Measurements from ENCODE around the gene CCDC7.
"Not testable (repeated sequence)": the region's sequence is repeated elsewhere in the genome, so short reads cannot be mapped to it uniquely, and the experiment has no call there.

Gene CCDC7

DNA sequence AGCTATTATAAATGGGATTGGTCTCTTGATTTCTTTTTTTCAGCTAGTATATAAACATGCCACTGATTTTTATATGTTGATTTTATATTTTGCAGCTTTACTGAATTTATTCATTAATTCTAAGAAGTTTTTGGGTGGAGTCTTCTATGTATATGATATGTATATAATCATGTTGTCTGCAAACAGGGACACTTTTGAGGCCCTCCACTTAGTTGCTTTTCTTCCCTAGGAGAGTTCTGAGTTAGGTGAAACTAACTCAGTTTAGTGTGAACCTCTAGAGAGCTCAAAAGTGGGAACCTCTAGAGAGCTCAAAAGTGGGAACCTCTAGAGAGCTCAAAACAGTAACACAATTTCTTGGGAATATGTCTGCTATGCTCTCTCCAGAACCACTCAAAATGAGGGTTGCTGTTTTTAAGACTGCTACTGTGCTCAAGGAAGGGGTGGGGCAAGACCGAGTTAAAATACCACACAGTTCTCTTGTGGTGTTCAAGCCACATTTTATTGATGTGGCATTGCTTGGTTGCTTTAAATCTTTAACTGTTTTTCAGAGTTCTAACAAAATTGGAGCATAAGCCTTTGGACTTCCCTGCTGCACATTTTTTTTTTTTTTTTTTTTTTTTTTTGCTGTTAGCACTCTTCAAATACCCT, 13.2 kb downstream of the CCDC7 start:
- no peak for DNase-seq

- DNase-seq: no peak
These were observed 15.3 kb downstream of the CCDC7 start for GRCh38 chr10:32461203-32461602.

DNA sequence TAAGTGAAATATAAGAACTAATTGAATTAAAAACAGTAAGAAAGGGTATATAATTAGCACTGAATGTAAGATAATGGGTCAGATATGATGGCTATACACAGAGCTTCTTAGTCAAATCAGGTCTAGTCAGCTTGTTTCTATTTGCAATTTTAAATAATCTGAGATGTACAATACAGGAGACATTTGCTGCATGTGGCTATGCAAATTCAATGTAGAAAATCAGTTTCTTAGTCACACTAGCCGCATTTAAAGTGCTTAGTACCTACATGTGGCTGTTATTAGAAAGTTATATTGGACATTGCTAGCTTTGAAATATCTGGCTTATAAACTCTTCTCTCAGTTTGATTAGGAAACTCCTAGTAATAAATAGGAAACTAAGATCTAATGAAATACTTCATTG, 25.3 kb downstream of the CCDC7 start:
- no peak for DNase-seq

- no peak for DNase-seq
These were observed 31.6 kb downstream of the CCDC7 start for GRCh38 chr10:32477499-32477898.

DNA sequence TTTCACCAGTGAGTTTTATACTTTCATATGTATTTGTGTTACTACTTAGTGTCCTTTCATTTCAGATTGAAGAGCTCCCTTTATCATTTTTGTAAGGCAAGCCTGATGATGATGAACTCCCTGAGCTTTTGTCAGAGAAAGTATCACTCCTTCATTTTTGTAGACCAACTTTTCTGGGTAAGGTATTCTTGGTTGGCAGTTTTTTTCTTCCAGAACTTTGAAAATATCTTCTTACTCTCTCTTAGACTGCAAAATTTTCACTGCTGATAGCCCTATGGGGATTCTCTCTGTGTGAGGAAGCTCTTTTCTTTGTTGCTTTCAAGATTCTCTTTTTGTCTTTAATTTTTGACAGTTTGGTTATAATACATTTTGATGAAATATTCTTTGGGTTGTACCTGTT, 35.7 kb downstream of the CCDC7 start:
- no peak for DNase-seq

DNA sequence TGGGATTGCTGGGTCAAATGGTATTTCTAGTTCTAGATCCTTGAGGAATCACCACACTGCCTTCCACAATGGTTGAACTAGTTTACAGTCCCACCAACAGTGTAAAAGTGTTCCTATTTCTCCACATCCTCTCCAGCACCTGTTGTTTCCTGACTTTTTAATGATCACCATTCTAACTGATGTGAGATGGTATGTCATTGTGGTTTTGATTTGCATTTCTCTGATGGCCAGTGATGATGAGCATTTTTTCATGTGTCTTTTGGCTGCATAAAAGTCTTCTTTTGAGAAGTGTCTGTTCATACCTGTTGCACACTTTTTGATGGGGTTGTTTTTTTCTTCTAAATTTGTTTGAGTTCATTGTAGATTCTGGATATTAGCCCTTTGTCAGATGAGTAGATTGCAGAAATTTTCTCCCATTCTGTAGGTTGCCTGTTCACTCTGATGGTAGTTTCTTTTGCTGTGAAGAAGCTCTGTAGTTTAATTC, 37.1 kb downstream of the CCDC7 start:
- not testable (repeated sequence) for DNase-seq

DNA sequence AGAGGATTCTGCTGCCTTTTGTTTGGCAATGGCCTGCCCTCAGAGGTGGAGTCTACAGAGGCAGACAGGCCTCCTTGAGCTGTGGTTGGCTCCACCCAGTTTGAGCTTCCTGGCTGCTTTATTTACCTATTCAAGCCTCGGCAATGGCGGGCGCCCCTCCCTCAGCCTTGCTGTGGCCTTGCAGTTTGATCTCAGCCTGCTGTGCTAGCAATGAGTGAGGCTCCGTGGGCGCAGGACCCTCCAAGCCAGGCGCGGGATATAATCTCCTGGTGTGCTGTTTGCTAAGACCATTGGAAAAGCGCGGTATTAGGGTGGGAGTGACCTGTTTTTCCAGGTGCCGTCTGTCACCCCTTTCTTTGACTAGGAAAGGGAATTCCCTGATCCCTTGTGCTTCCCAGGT, 42.1 kb downstream of the CCDC7 start:
- DNase-seq: not testable (repeated sequence)

DNA sequence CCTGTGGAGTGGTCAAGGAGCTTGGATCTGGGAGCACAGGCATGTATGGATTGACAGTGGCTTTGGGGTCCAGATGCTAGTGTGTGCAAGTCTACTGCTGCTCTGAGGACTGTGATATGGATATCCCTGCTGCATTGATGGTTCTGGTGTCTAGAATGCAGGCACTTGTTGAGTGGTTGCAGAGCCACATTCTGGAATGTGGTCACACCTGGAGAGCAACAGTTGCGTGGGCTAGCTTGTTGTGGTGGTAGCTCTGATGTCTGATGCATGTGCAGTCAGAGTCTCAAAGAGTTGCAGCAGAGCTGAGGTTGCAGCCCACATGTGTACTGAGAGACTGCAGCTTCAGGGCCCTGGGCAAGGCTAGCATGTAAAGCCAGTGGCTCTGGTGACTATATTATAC, 43.2 kb downstream of the CCDC7 start:
- no peak for DNase-seq

- DNase-seq: peak; percentile 6
These were observed 44.0 kb downstream of the CCDC7 start for GRCh38 chr10:32489901-32490300.

GRCh38 chr10:32494562-32494961, 48.6 kb downstream of the CCDC7 start:
- DNase-seq: not testable (repeated sequence)

DNA sequence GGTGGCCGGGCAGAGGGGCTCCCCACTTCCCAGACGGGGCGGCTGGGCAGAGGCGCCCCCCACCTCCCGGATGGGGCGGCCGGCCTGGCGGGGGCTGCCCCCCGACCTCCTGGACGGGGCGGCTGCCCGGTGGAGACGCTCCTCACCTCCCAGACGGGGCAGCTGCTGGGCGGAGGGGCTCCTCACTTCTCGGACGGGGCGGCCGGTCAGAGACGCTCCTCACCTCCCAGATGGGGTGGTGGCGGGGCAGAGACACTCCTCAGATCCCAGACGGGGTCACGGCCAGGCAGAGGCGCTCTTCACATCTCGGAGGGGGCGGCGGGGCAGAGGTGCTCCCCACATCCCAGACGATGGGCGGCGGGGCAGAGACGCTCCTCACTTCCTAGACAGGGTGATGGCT, 54.2 kb downstream of the CCDC7 start:
- DNase-seq: not testable (repeated sequence)

DNA sequence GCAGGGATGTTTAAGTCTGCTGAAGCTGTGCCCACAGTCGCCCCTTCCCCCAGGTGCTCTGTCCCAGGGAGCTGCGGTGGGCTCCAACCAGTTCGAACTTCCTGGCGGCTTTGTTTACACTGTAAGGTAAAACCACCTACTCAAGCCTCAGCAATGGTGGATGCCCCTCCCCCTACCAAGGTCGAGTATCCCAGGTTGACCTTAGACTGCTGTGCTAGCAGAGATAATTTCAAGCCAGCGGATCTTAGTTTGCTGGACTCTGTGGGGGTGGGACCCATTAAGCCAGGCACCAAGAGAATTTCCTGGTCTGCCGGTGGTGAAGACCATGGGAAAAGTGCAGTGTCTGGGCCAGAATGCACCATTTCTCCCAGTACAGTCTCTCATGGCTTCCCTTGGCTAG, 56.0 kb downstream of the CCDC7 start:
- DNase-seq: no peak

DNA sequence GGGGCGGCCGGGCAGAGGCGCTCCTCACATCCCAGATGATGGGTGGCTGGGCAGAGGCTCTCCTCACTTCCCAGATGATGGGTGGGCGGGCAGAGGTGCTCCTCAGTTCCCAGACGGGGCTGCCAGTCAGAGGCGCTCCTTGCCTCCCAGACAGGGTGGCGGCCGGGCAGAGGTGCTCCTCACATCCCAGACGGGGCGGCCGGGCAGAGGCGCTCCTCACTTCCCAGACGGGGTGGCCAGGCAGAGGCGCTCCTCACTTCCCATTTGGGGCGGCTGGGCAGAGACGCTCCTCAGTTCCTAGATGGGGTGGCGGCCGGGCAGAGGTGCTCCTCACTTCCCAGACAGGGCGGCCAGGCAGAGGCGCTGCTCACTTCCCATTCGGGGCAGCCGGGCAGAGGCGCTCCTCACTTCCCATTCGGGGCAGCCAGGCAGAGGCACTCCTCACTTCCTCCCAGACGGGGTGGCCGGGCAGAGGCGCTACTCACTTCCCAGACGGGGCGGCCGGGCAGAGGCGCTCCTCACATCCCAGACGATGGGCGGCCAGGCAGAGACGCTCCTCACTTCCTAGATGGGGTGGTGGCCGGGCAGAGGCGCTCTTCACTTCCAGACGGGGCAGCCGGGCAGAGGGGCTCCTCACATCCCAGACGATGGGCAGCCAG, 60.0 kb downstream of the CCDC7 start:
- DNase-seq: not testable (repeated sequence)

DNA sequence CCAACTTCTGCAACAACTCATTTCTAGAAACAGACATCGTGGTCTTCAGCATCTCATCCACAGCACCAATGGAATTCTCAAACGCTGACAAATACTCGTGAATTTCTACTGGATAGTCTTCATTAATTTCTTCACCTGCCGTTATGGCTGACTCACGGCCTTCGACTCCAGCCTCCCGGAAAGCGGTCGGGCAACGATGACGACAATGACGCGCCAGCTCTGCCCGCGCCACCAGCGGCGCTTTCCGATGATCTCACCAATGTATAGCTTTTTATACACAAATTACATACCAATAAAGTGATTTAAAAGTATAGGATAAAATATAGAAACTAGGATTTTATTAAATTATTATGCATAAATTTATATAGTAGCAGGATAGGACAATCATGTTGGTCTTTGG, 65.7 kb downstream of the CCDC7 start:
- DNase-seq: no peak

DNA sequence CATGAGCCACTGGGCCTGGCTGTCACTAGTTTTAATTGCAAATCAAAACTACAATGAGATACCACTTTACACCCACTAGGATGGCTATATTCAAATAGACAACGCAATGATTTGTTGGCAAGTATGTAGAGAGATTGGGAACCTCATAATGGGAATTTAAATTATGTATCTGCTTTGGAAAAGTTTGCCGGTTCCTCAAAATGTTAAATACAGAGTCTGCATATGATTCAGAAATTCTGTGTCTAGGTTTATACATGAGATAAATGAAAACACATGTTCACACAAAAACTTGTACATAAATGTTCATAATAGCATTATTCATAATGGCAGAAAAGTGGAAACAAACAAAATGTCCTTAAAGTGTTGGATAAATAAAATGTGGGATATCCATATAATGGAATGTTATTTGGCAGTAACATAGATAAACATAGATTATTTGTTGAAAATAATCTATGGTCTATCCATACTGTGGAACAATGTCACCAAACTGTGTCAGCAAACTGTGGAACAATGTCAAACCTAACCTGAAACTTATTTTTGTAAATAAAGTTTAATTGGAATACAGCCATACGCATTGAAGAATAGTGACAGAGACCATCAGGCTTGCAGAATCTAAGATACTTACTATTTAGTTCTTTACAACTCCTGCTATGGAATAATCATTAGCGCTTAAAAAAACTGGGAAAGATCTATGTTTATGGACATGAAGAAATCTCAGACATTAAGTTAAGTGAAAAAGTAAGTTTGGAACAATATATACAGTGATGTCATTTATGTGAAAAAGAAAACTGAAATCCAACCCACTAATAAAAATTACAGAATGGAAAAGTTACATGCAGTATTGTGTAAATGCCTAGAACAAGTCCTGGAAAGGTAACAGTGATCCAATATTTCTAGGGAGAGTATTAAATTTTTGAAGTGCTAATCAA, 70.9 kb downstream of the CCDC7 start:
- DNase-seq: no peak

- DNase-seq: no peak
These were observed 84.3 kb downstream of the CCDC7 start for GRCh38 chr10:32530231-32530630.

DNA sequence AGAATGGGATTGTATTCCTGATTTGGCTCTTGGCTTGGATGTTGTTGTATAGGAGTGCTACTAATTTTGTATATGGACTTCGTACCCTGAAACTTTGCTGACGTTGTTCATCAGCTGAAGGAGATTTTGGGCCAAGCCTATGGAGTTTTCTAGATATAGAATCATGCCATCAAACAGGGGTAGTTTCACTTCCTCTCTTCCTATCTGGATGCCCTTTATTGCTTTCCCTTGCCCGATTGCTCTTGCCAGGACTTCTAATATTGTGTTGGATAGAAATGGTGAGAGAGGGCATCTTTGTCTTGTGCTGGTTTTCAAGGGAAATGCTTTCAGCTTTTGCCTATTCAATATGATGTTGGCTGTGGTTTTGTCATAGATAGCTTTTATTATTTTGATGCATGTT, 92.3 kb downstream of the CCDC7 start:
- no peak for DNase-seq

DNA sequence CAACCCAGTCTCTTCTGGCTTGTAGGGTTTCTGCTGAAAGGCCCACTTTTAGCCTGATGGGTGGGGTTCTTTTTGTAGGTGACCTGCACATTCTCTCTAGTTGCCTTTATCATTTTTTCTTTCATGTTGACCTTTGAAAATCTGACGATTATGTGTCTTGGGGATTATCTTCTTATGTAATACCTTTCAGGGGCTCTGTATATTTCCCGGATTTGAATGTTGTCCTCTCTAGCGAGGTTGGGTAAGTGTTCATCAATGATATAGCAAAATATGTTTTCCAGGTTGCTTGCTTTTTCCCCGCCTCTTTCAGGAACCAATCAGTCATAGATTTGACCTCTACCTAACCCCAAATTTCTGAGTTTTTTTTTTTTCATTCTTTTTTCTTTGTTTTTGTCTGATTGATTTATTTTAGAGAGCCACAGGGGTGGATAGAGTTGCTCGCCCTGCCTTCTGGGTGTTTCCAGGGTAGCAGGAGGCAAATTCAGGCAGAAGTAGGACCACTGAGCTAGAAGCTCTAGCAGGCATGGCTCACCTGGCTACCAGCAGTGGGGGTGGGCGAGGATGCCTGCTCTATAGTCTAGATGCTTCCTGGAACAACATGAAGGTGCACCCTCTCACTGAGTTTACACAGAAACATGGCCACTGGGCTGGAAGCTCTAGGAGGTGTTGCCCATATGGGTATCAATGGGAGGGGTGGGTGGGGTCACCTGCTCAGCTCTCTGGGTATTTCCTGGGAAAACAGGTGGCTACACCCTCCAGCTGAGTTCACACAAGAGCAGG, 94.9 kb downstream of the CCDC7 start:
- DNase-seq: no peak

DNA sequence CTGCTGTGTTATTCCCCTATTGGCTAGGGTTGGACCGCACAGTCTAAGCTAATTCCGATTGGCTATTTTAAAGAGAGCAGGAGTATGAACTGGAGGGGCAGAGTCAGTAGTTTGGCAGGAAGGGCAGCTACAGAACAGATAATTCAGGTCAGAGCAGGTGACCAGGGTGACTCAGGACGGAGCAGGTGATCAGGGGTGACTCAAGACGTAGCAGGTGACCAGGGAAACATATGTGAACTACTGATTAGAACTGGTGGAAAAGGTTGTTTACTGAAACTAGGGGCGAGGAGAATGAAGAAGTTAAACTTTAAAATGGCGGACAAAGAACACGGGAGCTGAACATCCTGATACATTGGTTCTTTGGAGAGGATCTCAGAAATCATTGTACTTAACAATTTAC, 102.3 kb downstream of the CCDC7 start:
- no peak for DNase-seq

- no peak for DNase-seq
These were observed 110.9 kb downstream of the CCDC7 start for GRCh38 chr10:32556783-32557395.

GRCh38 chr10:32562695-32563094, 116.8 kb downstream of the CCDC7 start:
- DNase-seq: not testable (repeated sequence)

DNA sequence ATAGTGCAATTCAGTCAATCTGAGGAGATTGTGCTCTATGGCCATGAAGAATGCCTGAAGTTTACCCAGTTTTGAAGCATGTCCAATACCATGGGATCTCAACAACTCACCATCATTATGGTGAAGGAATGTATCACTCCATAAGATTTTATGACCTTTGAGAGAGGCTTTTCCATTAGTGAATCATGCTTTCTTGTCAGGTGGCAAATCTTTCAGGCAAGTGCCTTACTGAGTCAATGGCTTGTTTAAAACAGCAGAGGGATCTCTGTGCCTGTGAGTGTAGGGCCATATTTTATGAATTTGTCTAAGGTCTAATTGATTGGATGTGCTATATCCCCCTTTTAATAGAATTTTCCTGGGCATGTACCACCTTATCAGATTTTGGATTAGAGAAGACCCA, 131.5 kb downstream of the CCDC7 start:
- DNase-seq: peak; percentile 25
